ENCODE measurements around the gene AKTIP.

AKTIP gene

DNA sequence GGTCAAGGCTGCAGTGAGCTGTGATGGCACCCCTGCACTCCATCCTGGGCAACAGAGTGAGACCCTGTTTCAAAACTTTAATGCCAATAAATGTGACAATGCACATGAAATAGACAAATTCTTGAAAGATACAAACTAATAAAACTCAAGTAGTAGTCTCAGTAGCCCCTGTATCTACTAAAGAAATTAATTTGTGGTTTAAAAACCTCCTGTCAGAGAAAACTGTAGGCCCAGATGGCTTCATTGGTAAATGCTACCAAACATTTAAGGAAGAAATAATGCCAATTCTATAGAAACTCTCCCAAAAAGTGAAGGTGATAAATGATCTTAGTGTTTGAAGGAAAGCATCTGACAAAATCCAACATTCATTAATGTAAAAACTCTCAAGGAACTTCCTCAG is 16.8 kb downstream of the AKTIP start:
- ATAC-seq (ENCODE audit: low read depth) = no peak
- H3K36me3 ChIP-seq (ENCODE audit: low read depth) = peaks cover 77% of the 10 kb centered on the region

GRCh38 chr16:53484542-53484941 is 18.5 kb downstream of the AKTIP start:
- peaks cover 77% of the 10 kb centered on the region for H3K36me3 ChIP-seq (ENCODE audit: low read depth)
- no peak for ATAC-seq (ENCODE audit: low read depth)
- no peaks in the 10 kb centered on the region for H3K4me1 ChIP-seq (ENCODE audit: insufficient read depth, poor library complexity, severe bottlenecking)
- no peak overlapping the region for H3K27ac ChIP-seq (ENCODE audit: poor library complexity, severe bottlenecking)
- H3K27me3 ChIP-seq (ENCODE audit: insufficient read depth, poor library complexity, severe bottlenecking) = no peaks in the 10 kb centered on the region
- TF ChIP-seq, protein P1, sequence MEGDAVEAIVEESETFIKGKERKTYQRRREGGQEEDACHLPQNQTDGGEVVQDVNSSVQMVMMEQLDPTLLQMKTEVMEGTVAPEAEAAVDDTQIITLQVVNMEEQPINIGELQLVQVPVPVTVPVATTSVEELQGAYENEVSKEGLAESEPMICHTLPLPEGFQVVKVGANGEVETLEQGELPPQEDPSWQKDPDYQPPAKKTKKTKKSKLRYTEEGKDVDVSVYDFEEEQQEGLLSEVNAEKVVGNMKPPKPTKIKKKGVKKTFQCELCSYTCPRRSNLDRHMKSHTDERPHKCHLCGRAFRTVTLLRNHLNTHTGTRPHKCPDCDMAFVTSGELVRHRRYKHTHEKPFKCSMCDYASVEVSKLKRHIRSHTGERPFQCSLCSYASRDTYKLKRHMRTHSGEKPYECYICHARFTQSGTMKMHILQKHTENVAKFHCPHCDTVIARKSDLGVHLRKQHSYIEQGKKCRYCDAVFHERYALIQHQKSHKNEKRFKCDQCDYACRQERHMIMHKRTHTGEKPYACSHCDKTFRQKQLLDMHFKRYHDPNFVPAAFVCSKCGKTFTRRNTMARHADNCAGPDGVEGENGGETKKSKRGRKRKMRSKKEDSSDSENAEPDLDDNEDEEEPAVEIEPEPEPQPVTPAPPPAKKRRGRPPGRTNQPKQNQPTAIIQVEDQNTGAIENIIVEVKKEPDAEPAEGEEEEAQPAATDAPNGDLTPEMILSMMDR (IDR thresholded peaks at IDR 0.05; ENCODE audit: poor library complexity, severe bottlenecking) = no peak
- H3K9me3 ChIP-seq (ENCODE audit: severe bottlenecking) = no peaks in the 10 kb centered on the region
- DNase-seq (ENCODE audit: low spot score) = no peak
- no peak overlapping the region for H3K4me3 ChIP-seq (ENCODE audit: severe bottlenecking)

More for the DNA sequence above, 16.8 kb downstream of the AKTIP start:
- no peaks in the 10 kb centered on the region for H3K4me1 ChIP-seq (ENCODE audit: insufficient read depth, poor library complexity, severe bottlenecking)
- TF ChIP-seq, protein P1 (IDR thresholded peaks at IDR 0.05; ENCODE audit: poor library complexity, severe bottlenecking) = no peak
- no peaks in the 10 kb centered on the region for H3K27me3 ChIP-seq (ENCODE audit: insufficient read depth, poor library complexity, severe bottlenecking)
- no peak overlapping the region for H3K27ac ChIP-seq (ENCODE audit: poor library complexity, severe bottlenecking)
- H3K9me3 ChIP-seq (ENCODE audit: severe bottlenecking) = no peaks in the 10 kb centered on the region
- no peak overlapping the region for H3K4me3 ChIP-seq (ENCODE audit: severe bottlenecking)
- no peak for DNase-seq (ENCODE audit: low spot score)

- H3K36me3 ChIP-seq (ENCODE audit: low read depth) = peaks cover 94% of the 10 kb centered on the region
- no peaks in the 10 kb centered on the region for H3K4me1 ChIP-seq (ENCODE audit: insufficient read depth, poor library complexity, severe bottlenecking)
- no peaks in the 10 kb centered on the region for H3K27me3 ChIP-seq (ENCODE audit: insufficient read depth, poor library complexity, severe bottlenecking)
- DNase-seq (ENCODE audit: low spot score) (no peak), ATAC-seq (ENCODE audit: low read depth) (no peak)
- H3K4me3 ChIP-seq (ENCODE audit: severe bottlenecking) = no peak overlapping the region
- no peak overlapping the region for H3K27ac ChIP-seq (ENCODE audit: poor library complexity, severe bottlenecking)
- no peaks in the 10 kb centered on the region for H3K9me3 ChIP-seq (ENCODE audit: severe bottlenecking)
- TF ChIP-seq, protein P1 (IDR thresholded peaks at IDR 0.05; ENCODE audit: poor library complexity, severe bottlenecking) = no peak
These were observed 20.9 kb downstream of the AKTIP start for GRCh38 chr16:53482123-53482522.

DNA sequence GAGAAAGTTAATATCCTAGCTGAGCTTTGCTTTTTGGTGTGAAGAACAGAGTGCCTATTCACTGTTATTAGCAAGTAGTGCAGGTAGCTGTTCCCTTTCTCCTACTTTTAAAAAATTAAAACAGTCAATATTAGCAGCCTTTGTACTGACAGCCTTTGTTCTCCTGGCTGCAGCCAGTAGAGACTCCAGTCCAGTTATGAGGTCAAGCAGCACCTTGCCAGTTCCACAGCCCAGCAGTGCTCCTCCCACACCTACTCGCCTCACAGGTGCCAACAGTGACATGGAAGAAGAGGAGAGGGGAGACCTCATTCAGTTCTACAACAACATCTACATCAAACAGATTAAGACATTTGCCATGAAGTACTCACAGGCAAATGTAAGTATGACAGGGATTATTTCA is 22.6 kb downstream of the AKTIP start:
- no peaks in the 10 kb centered on the region for H3K4me1 ChIP-seq (ENCODE audit: insufficient read depth, poor library complexity, severe bottlenecking)
- peaks cover 93% of the 10 kb centered on the region for H3K36me3 ChIP-seq (ENCODE audit: low read depth)

GRCh38 chr16:53478965-53479364 is 24.0 kb downstream of the AKTIP start:
- Histone ChIP-seq H3K27ac (ENCODE audit: poor library complexity, severe bottlenecking) (no peak overlapping the region), H3K4me1 (ENCODE audit: insufficient read depth, poor library complexity, severe bottlenecking) (no peaks in the 10 kb centered on the region), H3K9me3 (ENCODE audit: severe bottlenecking) (no peaks in the 10 kb centered on the region), H3K27me3 (ENCODE audit: insufficient read depth, poor library complexity, severe bottlenecking) (no peaks in the 10 kb centered on the region), H3K36me3 (ENCODE audit: low read depth) (peaks cover 90% of the 10 kb centered on the region), H3K4me3 (ENCODE audit: severe bottlenecking) (no peak overlapping the region)
- DNase-seq (ENCODE audit: low spot score) = no peak
- TF ChIP-seq, protein P1 (IDR thresholded peaks at IDR 0.05; ENCODE audit: poor library complexity, severe bottlenecking) = no peak
- no peak for ATAC-seq (ENCODE audit: low read depth)

More for the DNA sequence above, 22.6 kb downstream of the AKTIP start:
- ATAC-seq (ENCODE audit: low read depth) (no peak), DNase-seq (ENCODE audit: low spot score) (no peak)
- no peak overlapping the region for H3K27ac ChIP-seq (ENCODE audit: poor library complexity, severe bottlenecking)
- no peak overlapping the region for H3K4me3 ChIP-seq (ENCODE audit: severe bottlenecking)
- H3K9me3 ChIP-seq (ENCODE audit: severe bottlenecking) = no peaks in the 10 kb centered on the region
- H3K27me3 ChIP-seq (ENCODE audit: insufficient read depth, poor library complexity, severe bottlenecking) = no peaks in the 10 kb centered on the region
- TF ChIP-seq, protein P1 (IDR thresholded peaks at IDR 0.05; ENCODE audit: poor library complexity, severe bottlenecking) = no peak
